Gastroesophageal sphincter (tissue), 3 donors: ENCODE results near the gene ECT2L.

Experiments
- CTCF ChIP-seq, 4 experiments: fragments of 200-600 bp in 2 of 4; fragments of 450-650 bp in 2 of 4; sonication (generic) in 1 of 4; IDR thresholded peaks; one replicate each; pipeline ENCODE4 v1.5.1; 2017 to 2019; ENCODE audit warnings: antibody characterized with exemption in 4 of 4, mild to moderate bottlenecking in 2 of 4, moderate library complexity in 2 of 4
- EP300 ChIP-seq: sonication (generic); formaldehyde crosslinking; IDR thresholded peaks from one replicate; pipeline ENCODE4 v1.6.1; 2017; ENCODE audit warnings: antibody characterized with exemption, mild to moderate bottlenecking
- POLR2A ChIP-seq, 2 donors: fragments of 450-650 bp; IDR thresholded peaks; one replicate each; pipeline ENCODE4 v1.6.1; 2017; ENCODE audit warnings: antibody characterized with exemption in 2 of 2, mild to moderate bottlenecking in 2 of 2, moderate library complexity in 1 of 2
- POLR2AphosphoS5 ChIP-seq: sonication (generic); formaldehyde crosslinking; IDR thresholded peaks from one replicate; pipeline ENCODE4 v1.6.1; 2017; ENCODE audit warnings: antibody characterized with exemption

- TF ChIP-seq CTCF (IDR thresholded peaks at IDR 0.05) (no peak), EP300 (no peak), POLR2A (IDR thresholded peaks at IDR 0.05) (no peak), POLR2AphosphoS5 (no peak)
These were observed 23.2 kb upstream of the ECT2L start for GRCh38 chr6:138772596-138773176.
